ENCODE data around the gene HOXC6.

Gene HOXC6

GRCh38 chr12:53987787-53988230 is 40.4 kb upstream of the HOXC6 start:
- ChIA-PET CTCF (interaction anchor here (0.5 to 5.8 kb wide), 28 partner anchors 11 to 404 kb away, joined by 3 to 88 read pairs (median 5); partner anchors contain the start of genes HOXC13, HOXC5, HOXC8 and HOXC9), POLR2A (interaction anchor here (1.0 to 2.2 kb wide), 5 partner anchors 9 to 49 kb away, joined by 3 to 14 read pairs (median 3); partner anchors contain the start of genes HOXC13 and HOXC9)
- no peaks in the 10 kb centered on the region for H3K36me3 ChIP-seq (ENCODE audit: control insufficient read depth in 2 of 2, insufficient read depth in 1 of 2, low read length in 2 of 2)
- no peak for TF ChIP-seq ZNF354C (tag by site-specific recombination; IDR thresholded peaks at IDR 0.05; ENCODE audit: borderline replicate concordance, low read depth)
- 0 out of 2 replicates have a peak, but pooled peaks have one; percentile 20 for TF ChIP-seq ZNF335 (tag by site-specific recombination; conservative IDR thresholded peaks at IDR 0.05)
- peak; percentile 24; the same call in 1 of the 2 replicates for TF ChIP-seq ZBTB17 (tag by site-specific recombination; IDR thresholded peaks at IDR 0.05)
- peaks cover 38% of the 10 kb centered on the region for H3K4me1 ChIP-seq (ENCODE audit: control insufficient read depth, insufficient read depth, low read length)
- H3K9me3 ChIP-seq (ENCODE audit: control insufficient read depth, insufficient read depth, low read depth, low read length) = no peaks in the 10 kb centered on the region
- H3K27ac ChIP-seq (ENCODE audit: extremely low read depth, low read depth, low read length) = no peak overlapping the region; the same call in 1 of the 2 replicates
- no peak overlapping the region for H3K4me3 ChIP-seq (ENCODE audit: low read depth, low read length)

DNA sequence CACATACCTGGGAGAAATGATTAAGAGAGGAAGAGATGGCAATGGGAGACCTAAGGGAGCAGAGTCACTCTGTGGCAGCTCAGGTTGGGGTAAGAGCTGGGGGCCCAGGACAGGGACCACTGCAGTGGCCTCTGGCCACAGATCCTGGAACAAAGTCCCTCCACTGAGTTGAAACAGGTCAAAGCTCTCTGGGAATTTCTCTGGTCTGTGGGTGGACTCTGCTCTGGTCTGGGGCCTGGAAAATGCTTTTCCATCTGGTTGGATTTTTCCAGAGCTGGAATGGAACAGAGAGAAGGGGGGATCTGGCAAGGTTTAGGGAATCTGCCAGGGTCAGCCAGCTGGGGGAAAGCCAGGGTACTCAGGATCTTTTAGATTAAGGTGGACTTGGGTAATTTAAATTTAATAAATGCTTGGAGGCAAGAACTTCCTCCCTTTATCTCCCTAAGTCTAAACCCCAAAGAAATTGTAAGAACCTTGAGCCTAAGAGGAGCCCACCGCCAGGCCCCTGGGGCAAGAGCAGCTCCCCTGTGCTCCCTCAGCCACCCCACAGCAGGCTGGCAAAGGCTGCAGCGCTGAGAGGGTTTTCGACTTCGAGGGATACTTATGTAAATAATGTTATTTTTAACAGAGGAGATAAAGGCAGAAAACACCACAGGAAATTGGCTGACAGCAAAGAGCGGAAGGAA is 39.6 kb upstream of the HOXC6 start:
- peak overlapping the region; percentile 71 for H3K27ac ChIP-seq (ENCODE audit: extremely low read depth, low read depth, low read length)
- ChIA-PET CTCF (interaction anchor here (0.6 to 5.8 kb wide), 25 partner anchors 11 to 379 kb away, joined by 3 to 88 read pairs (median 4); partner anchors contain the start of genes HOXC13, HOXC5, HOXC9 and SMUG1), POLR2A (interaction anchor here (0.6 to 2.2 kb wide), 4 partner anchors 12 to 137 kb away, joined by 3 to 14 read pairs (median 7); partner anchors contain the start of genes HOXC13 and HOXC9)

DNA sequence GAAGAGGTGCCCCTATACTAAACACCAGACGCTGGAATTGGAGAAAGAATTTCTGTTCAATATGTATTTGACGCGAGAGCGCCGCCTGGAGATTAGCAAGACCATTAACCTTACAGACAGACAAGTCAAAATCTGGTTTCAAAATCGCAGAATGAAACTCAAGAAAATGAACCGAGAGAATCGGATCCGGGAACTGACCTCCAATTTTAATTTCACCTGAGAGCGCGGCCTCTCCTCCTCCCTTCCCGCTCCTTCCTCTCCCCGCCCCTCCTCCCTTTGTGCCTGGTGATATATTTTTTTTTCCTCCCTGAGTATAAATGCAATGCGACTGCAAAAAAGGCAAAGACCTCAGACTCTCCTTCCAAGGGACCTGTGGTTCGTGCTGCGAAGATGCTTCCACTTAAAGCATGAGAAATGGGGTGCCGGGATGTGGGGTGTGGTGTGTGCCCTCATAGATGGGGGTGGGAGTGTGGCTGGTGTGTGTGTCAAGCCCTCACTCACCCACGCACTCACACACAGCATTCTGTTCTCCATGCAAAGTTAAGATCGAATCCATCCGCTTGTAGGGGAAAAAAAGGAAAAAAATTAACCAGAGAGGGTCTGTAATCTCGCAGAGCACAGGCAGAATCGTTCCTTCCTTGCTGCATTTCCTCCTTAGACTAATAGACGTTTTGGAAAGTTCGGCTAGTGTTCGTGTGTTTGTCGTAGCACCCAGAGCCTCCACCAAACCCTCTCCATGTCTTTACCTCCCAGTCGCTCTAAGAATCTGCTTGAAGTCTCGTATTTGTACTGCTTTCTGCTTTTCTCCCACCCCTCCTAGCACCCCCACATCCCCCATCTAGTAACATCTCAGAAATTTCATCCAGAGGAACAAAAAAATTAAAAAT is 38.8 kb upstream of the HOXC6 start:
- Histone ChIP-seq H3K36me3 (ENCODE audit: control insufficient read depth in 2 of 2, insufficient read depth in 1 of 2, low read length in 2 of 2) (no peaks in the 10 kb centered on the region), H3K4me1 (ENCODE audit: control insufficient read depth, insufficient read depth, low read length) (peaks cover 38% of the 10 kb centered on the region), H3K9me3 (ENCODE audit: control insufficient read depth, insufficient read depth, low read depth, low read length) (no peaks in the 10 kb centered on the region), H3K4me3 (ENCODE audit: low read depth, low read length) (peak overlapping the region; percentile 15), H3K27ac (ENCODE audit: extremely low read depth, low read depth, low read length) (peak overlapping the region; percentile 71)
- ChIA-PET CTCF (interaction anchor here (0.7 to 5.8 kb wide), 17 partner anchors 10 to 290 kb away, joined by 3 to 88 read pairs (median 6); partner anchors contain the start of genes HOXC13, HOXC5, HOXC9 and SMUG1), POLR2A (interaction anchor here (1.8 to 2.2 kb wide), 2 partner anchors 11 kb away, joined by 10 to 14 read pairs; partner anchors contain the start of gene HOXC9)
- TF ChIP-seq ZNF658 (tag by site-specific recombination; IDR thresholded peaks at IDR 0.05) = no peak
- TF ChIP-seq TSHZ1 (tag by site-specific recombination; IDR thresholded peaks at IDR 0.05; ENCODE audit: borderline replicate concordance) = no peak
- no peak for TF ChIP-seq ZNF324 (tag by site-specific recombination; IDR thresholded peaks at IDR 0.05)
- TF ChIP-seq ZNF24 (tag by site-specific recombination; IDR thresholded peaks at IDR 0.05) = no peak
- peak; percentile 73 for TF ChIP-seq ZNF335 (tag by site-specific recombination; conservative IDR thresholded peaks at IDR 0.05)
- TF ChIP-seq ZNF121 (tag by site-specific recombination; IDR thresholded peaks at IDR 0.05) = no peak
- no peak for TF ChIP-seq OSR2 (tag by site-specific recombination; IDR thresholded peaks at IDR 0.05)
- no peak for TF ChIP-seq ZNF280D (tag by site-specific recombination; IDR thresholded peaks at IDR 0.05)
- TF ChIP-seq ZNF404 (tag by site-specific recombination; IDR thresholded peaks at IDR 0.05) = no peak
- TF ChIP-seq ZNF776 (tag by site-specific recombination; IDR thresholded peaks at IDR 0.05; ENCODE audit: borderline replicate concordance) = no peak
- TF ChIP-seq SP3 (tag by site-specific recombination; IDR thresholded peaks at IDR 0.05) = peak; percentile 13; the same call in 1 of the 2 replicates
- TF ChIP-seq KLF7 (tag by site-specific recombination; IDR thresholded peaks at IDR 0.05; ENCODE audit: borderline replicate concordance) = no peak
- TF ChIP-seq ZBTB17 (tag by site-specific recombination; IDR thresholded peaks at IDR 0.05) = peak; percentile 94
- TF ChIP-seq, protein P1, sequence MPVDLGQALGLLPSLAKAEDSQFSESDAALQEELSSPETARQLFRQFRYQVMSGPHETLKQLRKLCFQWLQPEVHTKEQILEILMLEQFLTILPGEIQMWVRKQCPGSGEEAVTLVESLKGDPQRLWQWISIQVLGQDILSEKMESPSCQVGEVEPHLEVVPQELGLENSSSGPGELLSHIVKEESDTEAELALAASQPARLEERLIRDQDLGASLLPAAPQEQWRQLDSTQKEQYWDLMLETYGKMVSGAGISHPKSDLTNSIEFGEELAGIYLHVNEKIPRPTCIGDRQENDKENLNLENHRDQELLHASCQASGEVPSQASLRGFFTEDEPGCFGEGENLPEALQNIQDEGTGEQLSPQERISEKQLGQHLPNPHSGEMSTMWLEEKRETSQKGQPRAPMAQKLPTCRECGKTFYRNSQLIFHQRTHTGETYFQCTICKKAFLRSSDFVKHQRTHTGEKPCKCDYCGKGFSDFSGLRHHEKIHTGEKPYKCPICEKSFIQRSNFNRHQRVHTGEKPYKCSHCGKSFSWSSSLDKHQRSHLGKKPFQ (tag by site-specific recombination; IDR thresholded peaks at IDR 0.05) = no peak
- no peak for TF ChIP-seq ZNF132 (tag by site-specific recombination; IDR thresholded peaks at IDR 0.05; ENCODE audit: borderline replicate concordance)

More for the DNA sequence above, 39.6 kb upstream of the HOXC6 start:
- H3K36me3 ChIP-seq (ENCODE audit: control insufficient read depth in 2 of 2, insufficient read depth in 1 of 2, low read length in 2 of 2) = no peaks in the 10 kb centered on the region
- no peak overlapping the region for H3K4me3 ChIP-seq (ENCODE audit: low read depth, low read length)
- peak; percentile 37; the same call in 1 of the 2 replicates for TF ChIP-seq ZBTB8A (tag by site-specific recombination; IDR thresholded peaks at IDR 0.05)
- no peak for TF ChIP-seq MZF1 (tag by site-specific recombination; IDR thresholded peaks at IDR 0.05; ENCODE audit: borderline replicate concordance)
- TF ChIP-seq ZNF394 (tag by site-specific recombination; IDR thresholded peaks at IDR 0.05; ENCODE audit: borderline replicate concordance) = no peak
- peak; percentile 27; the same call in 1 of the 2 replicates for TF ChIP-seq GLIS1 (tag by site-specific recombination; IDR thresholded peaks at IDR 0.05)
- TF ChIP-seq ZIC2 (tag by site-specific recombination; IDR thresholded peaks at IDR 0.05) = peak; percentile 42; the same call in 1 of the 2 replicates
- no peaks in the 10 kb centered on the region for H3K9me3 ChIP-seq (ENCODE audit: control insufficient read depth, insufficient read depth, low read depth, low read length)
- H3K4me1 ChIP-seq (ENCODE audit: control insufficient read depth, insufficient read depth, low read length) = peaks cover 38% of the 10 kb centered on the region
